GM12864 (cell line): ENCODE data around the gene BMF.
A peak's percentile ranks its signal among the peaks of the same experiment; 100 is the strongest.

Experiments
- DNase-seq: peaks from one replicate; pipeline ENCODE4 v3.0.0-alpha.2; 2011; ENCODE audit warnings: low read depth
- H3K4me3 ChIP-seq: 2 replicates; pipeline ENCODE4 v1.5.1; 2011; ENCODE audit warnings: mild to moderate bottlenecking, low read depth, low read length, control low read depth
- CTCF ChIP-seq: IDR thresholded peaks from 2 replicates; pipeline ENCODE4 v1.5.1; 2011; ENCODE audit warnings: low read depth, mild to moderate bottlenecking, moderate library complexity, low read length, control low read depth, inconsistent platforms; ENCODE audit errors: missing control alignments

BMF gene

GRCh38 chr15:40103864-40104271 is 4.8 kb downstream of the BMF start:
- TF ChIP-seq CTCF, result no peak
- peak overlapping the region; percentile 46; the same call in 1 of the 2 replicates for H3K4me3 ChIP-seq
- DNase-seq, result no peak

GRCh38 chr15:40102897-40103858 is 5.5 kb downstream of the BMF start:
- DNase-seq, result no peak
- no peak overlapping the region for H3K4me3 ChIP-seq
- no peak for TF ChIP-seq CTCF

- no peak for DNase-seq
- H3K4me3 ChIP-seq, result no peak overlapping the region; the same call in 1 of the 2 replicates
- TF ChIP-seq CTCF, result no peak
Observed at GRCh38 chr15:40100947-40101905, 7.5 kb downstream of the BMF start.

- no peak overlapping the region; the same call in 1 of the 2 replicates for H3K4me3 ChIP-seq
- TF ChIP-seq CTCF, result no peak
- no peak for DNase-seq
Observed at GRCh38 chr15:40100123-40100946, 8.3 kb downstream of the BMF start.

- no peak for TF ChIP-seq CTCF
- DNase-seq, result peak; percentile 90
- H3K4me3 ChIP-seq, result peak overlapping the region; percentile 1
Observed at GRCh38 chr15:40098489-40099261, 10.0 kb downstream of the BMF start.
